Measurements from ENCODE around the gene CELA2B.
"Not testable (repeated sequence)": the region's sequence is repeated elsewhere in the genome, so short reads cannot be mapped to it uniquely, and the experiment has no call there.

CELA2B gene

GRCh38 chr1:15501208-15502032, 25.5 kb downstream of the CELA2B start:
- DNase-seq: peak; percentile 65

GRCh38 chr1:15504436-15504835, 28.5 kb downstream of the CELA2B start:
- no peak for DNase-seq

GRCh38 chr1:15506831-15507230, 30.9 kb downstream of the CELA2B start:
- DNase-seq: no peak

GRCh38 chr1:15507278-15507677, 31.4 kb downstream of the CELA2B start:
- DNase-seq: no peak

- DNase-seq: no peak
These were observed 33.0 kb downstream of the CELA2B start for GRCh38 chr1:15508700-15509487.

GRCh38 chr1:15509586-15509985, 33.7 kb downstream of the CELA2B start:
- DNase-seq: no peak

- no peak for DNase-seq
These were observed 34.9 kb downstream of the CELA2B start for GRCh38 chr1:15510611-15511405.

- no peak for DNase-seq
These were observed 37.3 kb downstream of the CELA2B start for GRCh38 chr1:15513192-15513591.

- no peak for DNase-seq
These were observed 38.0 kb downstream of the CELA2B start for GRCh38 chr1:15513919-15514318.

- DNase-seq: not testable (repeated sequence)
These were observed 38.7 kb downstream of the CELA2B start for GRCh38 chr1:15514557-15514956.

GRCh38 chr1:15515022-15515663, 39.2 kb downstream of the CELA2B start:
- DNase-seq: no peak

GRCh38 chr1:15519625-15520024, 43.7 kb downstream of the CELA2B start:
- DNase-seq: no peak

- DNase-seq: not testable (repeated sequence)
These were observed 45.5 kb downstream of the CELA2B start for GRCh38 chr1:15521206-15521906.

GRCh38 chr1:15522551-15522950, 46.6 kb downstream of the CELA2B start:
- no peak for DNase-seq

GRCh38 chr1:15523104-15524020, 47.5 kb downstream of the CELA2B start:
- no peak for DNase-seq

- no peak for DNase-seq
These were observed 48.0 kb downstream of the CELA2B start, which contains the start of gene CASP9 for GRCh38 chr1:15524021-15524282. CASP9 (minus strand) TSS chr1:15524215; CDS start chr1:15524200, 15 bp downstream.

- DNase-seq: peak; percentile 99
These were observed 48.6 kb downstream of the CELA2B start for GRCh38 chr1:15524283-15525049.

GRCh38 chr1:15525050-15526020, 49.4 kb downstream of the CELA2B start:
- DNase-seq: no peak

- no peak for DNase-seq
These were observed 50.2 kb downstream of the CELA2B start for GRCh38 chr1:15526021-15526489.
